Measurements from ENCODE around the gene RGS7.
"Not testable (repeated sequence)": the region's sequence is repeated elsewhere in the genome, so short reads cannot be mapped to it uniquely, and the experiment has no call there.

The RGS7 gene

GRCh38 chr1:241308471-241308870 is 48.5 kb downstream of the RGS7 start:
- H3K4me3 ChIP-seq (replicated peaks; ENCODE audit: low read depth, low read length), result no peak overlapping the region
- no peak for DNase-seq (ENCODE audit: extremely low read depth, low read depth)
- TF ChIP-seq CTCF (IDR thresholded peaks at IDR 0.05; ENCODE audit: low read depth, low read length, missing control alignments), result no peak

GRCh38 chr1:241308011-241308410 is 49.0 kb downstream of the RGS7 start:
- no peak overlapping the region for H3K4me3 ChIP-seq (replicated peaks; ENCODE audit: low read depth, low read length)
- no peak for TF ChIP-seq CTCF (IDR thresholded peaks at IDR 0.05; ENCODE audit: low read depth, low read length, missing control alignments)
- no peak for DNase-seq (ENCODE audit: extremely low read depth, low read depth)

GRCh38 chr1:241306125-241306790 is 50.7 kb downstream of the RGS7 start:
- no peak for DNase-seq (ENCODE audit: extremely low read depth, low read depth)
- H3K4me3 ChIP-seq (replicated peaks; ENCODE audit: low read depth, low read length), result no peak overlapping the region
- TF ChIP-seq CTCF (IDR thresholded peaks at IDR 0.05; ENCODE audit: low read depth, low read length, missing control alignments), result no peak

GRCh38 chr1:241302024-241302423 is 55.0 kb downstream of the RGS7 start:
- not testable (repeated sequence) for DNase-seq (ENCODE audit: extremely low read depth, low read depth); H3K4me3 ChIP-seq (replicated peaks; ENCODE audit: low read depth, low read length)

GRCh38 chr1:241299347-241299746 is 57.7 kb downstream of the RGS7 start:
- no peak for TF ChIP-seq CTCF (IDR thresholded peaks at IDR 0.05; ENCODE audit: low read depth, low read length, missing control alignments)
- H3K4me3 ChIP-seq (replicated peaks; ENCODE audit: low read depth, low read length), result no peak overlapping the region
- DNase-seq (ENCODE audit: extremely low read depth, low read depth), result no peak

GRCh38 chr1:241292973-241293372 is 64.0 kb downstream of the RGS7 start:
- no peak for TF ChIP-seq CTCF (IDR thresholded peaks at IDR 0.05; ENCODE audit: low read depth, low read length, missing control alignments)
- DNase-seq (ENCODE audit: extremely low read depth, low read depth), result no peak
- no peak overlapping the region for H3K4me3 ChIP-seq (replicated peaks; ENCODE audit: low read depth, low read length)

GRCh38 chr1:241291548-241291947 is 65.5 kb downstream of the RGS7 start:
- DNase-seq (ENCODE audit: extremely low read depth, low read depth); H3K4me3 ChIP-seq (replicated peaks; ENCODE audit: low read depth, low read length): not testable (repeated sequence)

- no peak overlapping the region for H3K4me3 ChIP-seq (replicated peaks; ENCODE audit: low read depth, low read length)
- no peak for TF ChIP-seq CTCF (IDR thresholded peaks at IDR 0.05; ENCODE audit: low read depth, low read length, missing control alignments)
- no peak for DNase-seq (ENCODE audit: extremely low read depth, low read depth)
These were observed 70.5 kb downstream of the RGS7 start for GRCh38 chr1:241286486-241286885.

Data from HFF-Myc (cell line).